ENCODE results near the gene JPH4. TPM values are rescaled to one million over a fixed set of nuclear protein-coding genes. Genes with fewer than 3 reads are reported as not detected.
A peak's percentile ranks its signal among the peaks of the same experiment; 100 is the strongest.

The JPH4 gene
- total RNA-seq, 1 donor from 2014 or later, result 3.2 TPM

GRCh38 chr14:23562822-23563472, 15.6 kb downstream of the JPH4 start:
- DNase-seq (ENCODE audit: low spot score), result peak; percentile 81
- peaks cover 31% of the 10 kb centered on the region for H3F3A ChIP-seq (ENCODE audit: low read depth)
- peaks cover 3% of the 10 kb centered on the region for H3K36me3 Mint-ChIP-seq
- no peak overlapping the region for H3K4me3 ChIP-seq
- no peak overlapping the region for H3K4me2 ChIP-seq
- no peak overlapping the region for H3K9ac ChIP-seq
- H3K4me3 Mint-ChIP-seq, result no peak overlapping the region
- H3K36me3 ChIP-seq, result no peaks in the 10 kb centered on the region
- no peaks in the 10 kb centered on the region for H3K9me3 Mint-ChIP-seq
- no peak overlapping the region for H2AFZ ChIP-seq (replicated peaks)
- no peak overlapping the region for H3K27ac Mint-ChIP-seq
- no peaks in the 10 kb centered on the region for H3K27me3 ChIP-seq
- peaks cover 10% of the 10 kb centered on the region for H3K79me2 ChIP-seq (ENCODE audit: low read depth)
- TF ChIP-seq EZH2 (IDR thresholded peaks at IDR 0.05), result no peak
- TF ChIP-seq, protein P1, sequence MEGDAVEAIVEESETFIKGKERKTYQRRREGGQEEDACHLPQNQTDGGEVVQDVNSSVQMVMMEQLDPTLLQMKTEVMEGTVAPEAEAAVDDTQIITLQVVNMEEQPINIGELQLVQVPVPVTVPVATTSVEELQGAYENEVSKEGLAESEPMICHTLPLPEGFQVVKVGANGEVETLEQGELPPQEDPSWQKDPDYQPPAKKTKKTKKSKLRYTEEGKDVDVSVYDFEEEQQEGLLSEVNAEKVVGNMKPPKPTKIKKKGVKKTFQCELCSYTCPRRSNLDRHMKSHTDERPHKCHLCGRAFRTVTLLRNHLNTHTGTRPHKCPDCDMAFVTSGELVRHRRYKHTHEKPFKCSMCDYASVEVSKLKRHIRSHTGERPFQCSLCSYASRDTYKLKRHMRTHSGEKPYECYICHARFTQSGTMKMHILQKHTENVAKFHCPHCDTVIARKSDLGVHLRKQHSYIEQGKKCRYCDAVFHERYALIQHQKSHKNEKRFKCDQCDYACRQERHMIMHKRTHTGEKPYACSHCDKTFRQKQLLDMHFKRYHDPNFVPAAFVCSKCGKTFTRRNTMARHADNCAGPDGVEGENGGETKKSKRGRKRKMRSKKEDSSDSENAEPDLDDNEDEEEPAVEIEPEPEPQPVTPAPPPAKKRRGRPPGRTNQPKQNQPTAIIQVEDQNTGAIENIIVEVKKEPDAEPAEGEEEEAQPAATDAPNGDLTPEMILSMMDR (IDR thresholded peaks at IDR 0.05), result peak; percentile 92
- H4K20me1 ChIP-seq (ENCODE audit: low read depth), result peaks cover 5% of the 10 kb centered on the region
- H3K4me1 ChIP-seq, result peaks cover 11% of the 10 kb centered on the region
- H3K4me1 Mint-ChIP-seq, result peaks cover 18% of the 10 kb centered on the region
- H3K27ac ChIP-seq, result no peak overlapping the region
- H3K9me3 ChIP-seq (ENCODE audit: low read depth), result no peaks in the 10 kb centered on the region
- peaks cover 12% of the 10 kb centered on the region for H3K27me3 Mint-ChIP-seq (ENCODE audit: insufficient read depth, low read depth)

DNA sequence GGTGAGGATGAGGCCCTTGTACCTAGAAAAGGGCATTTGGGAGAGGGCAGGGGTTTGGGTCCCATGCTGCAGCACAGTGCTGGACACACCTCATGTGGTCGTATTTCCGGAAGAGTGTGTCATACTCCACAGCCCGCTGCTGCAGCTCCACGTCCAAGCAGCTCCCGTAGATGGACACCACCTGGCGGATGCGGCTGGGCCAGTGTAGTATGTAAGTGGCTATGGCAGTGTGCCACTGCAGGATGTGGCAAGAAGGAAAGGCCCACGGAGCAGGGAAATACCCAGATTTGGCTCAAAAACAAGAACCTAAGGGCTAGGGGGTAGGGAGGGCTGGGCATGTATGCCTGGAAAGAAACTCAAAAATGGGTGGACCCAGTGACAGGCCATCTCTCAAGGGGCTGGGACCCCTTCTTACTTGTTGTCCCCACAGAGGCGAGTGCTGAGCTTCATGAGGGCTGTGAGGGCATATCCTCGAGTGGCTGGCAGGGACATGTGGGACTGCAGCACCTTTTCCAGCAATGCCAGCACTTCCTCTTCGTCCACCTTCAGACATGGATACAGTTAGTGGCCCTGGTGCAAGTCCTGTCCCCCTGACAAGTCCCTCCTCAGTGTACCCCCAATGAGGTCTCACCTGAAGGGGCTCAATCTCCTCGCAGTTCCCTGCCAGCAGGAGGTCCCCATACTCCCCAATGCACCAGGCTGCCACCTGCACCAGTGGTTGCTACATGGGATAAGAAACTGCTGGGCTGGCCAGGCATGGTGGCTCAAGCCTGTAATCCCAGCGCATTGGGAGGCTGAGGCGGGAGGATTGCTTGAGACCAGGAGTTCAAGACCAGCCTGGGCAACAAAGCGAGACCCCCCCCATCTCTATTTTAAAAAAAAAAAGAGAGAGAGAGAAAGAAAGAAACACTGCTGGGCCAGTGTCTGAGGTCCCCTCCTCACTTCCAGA, 16.4 kb downstream of the JPH4 start:
- Histone ChIP-seq H2AFZ (replicated peaks) (no peak overlapping the region), H3K27ac (no peak overlapping the region), H3K4me3 (no peak overlapping the region), H3F3A (ENCODE audit: low read depth) (peaks cover 33% of the 10 kb centered on the region), H3K9ac (no peak overlapping the region), H4K20me1 (ENCODE audit: low read depth) (peaks cover 5% of the 10 kb centered on the region), H3K79me2 (ENCODE audit: low read depth) (peaks cover 13% of the 10 kb centered on the region), H3K36me3 (no peaks in the 10 kb centered on the region), H3K27me3 (no peaks in the 10 kb centered on the region), H3K4me1 (peaks cover 10% of the 10 kb centered on the region), H3K4me2 (no peak overlapping the region), H3K9me3 (ENCODE audit: low read depth) (no peaks in the 10 kb centered on the region)
- no peak for DNase-seq (ENCODE audit: low spot score)
- TF ChIP-seq EZH2phosphoT487 (IDR thresholded peaks at IDR 0.05) (no peak), EZH2 (IDR thresholded peaks at IDR 0.05) (no peak)
- TF ChIP-seq, protein P1 (IDR thresholded peaks at IDR 0.05), result no peak
- H3K4me1 Mint-ChIP-seq, result peaks cover 19% of the 10 kb centered on the region
- H3K27me3 Mint-ChIP-seq (ENCODE audit: insufficient read depth, low read depth), result peaks cover 8% of the 10 kb centered on the region
- peaks cover 3% of the 10 kb centered on the region for H3K36me3 Mint-ChIP-seq
- no peaks in the 10 kb centered on the region for H3K9me3 Mint-ChIP-seq
- peak overlapping the region; percentile 74 for H3K27ac Mint-ChIP-seq
- H3K4me3 Mint-ChIP-seq, result no peak overlapping the region

- no peaks in the 10 kb centered on the region for H3K36me3 ChIP-seq
- H3K36me3 Mint-ChIP-seq, result peaks cover 3% of the 10 kb centered on the region
- H3K79me2 ChIP-seq (ENCODE audit: low read depth), result peaks cover 18% of the 10 kb centered on the region
- TF ChIP-seq EZH2phosphoT487 (IDR thresholded peaks at IDR 0.05) (no peak), EZH2 (IDR thresholded peaks at IDR 0.05) (no peak)
- TF ChIP-seq, protein P1 (IDR thresholded peaks at IDR 0.05), result no peak
- H3K27me3 Mint-ChIP-seq (ENCODE audit: insufficient read depth, low read depth), result peaks cover 2% of the 10 kb centered on the region
- H3K4me3 ChIP-seq, result no peak overlapping the region
- H3K4me1 ChIP-seq, result peaks cover 12% of the 10 kb centered on the region
- H3K9ac ChIP-seq, result no peak overlapping the region
- no peaks in the 10 kb centered on the region for H3K27me3 ChIP-seq
- no peak overlapping the region for H2AFZ ChIP-seq (replicated peaks)
- no peaks in the 10 kb centered on the region for H3K9me3 Mint-ChIP-seq
- no peak overlapping the region for H3K27ac Mint-ChIP-seq
- H3K4me2 ChIP-seq, result no peak overlapping the region
- no peak for DNase-seq (ENCODE audit: low spot score)
- H3K9me3 ChIP-seq (ENCODE audit: low read depth), result no peaks in the 10 kb centered on the region
- H3K4me1 Mint-ChIP-seq, result peaks cover 21% of the 10 kb centered on the region
- no peak overlapping the region for H3K27ac ChIP-seq
- peaks cover 5% of the 10 kb centered on the region for H4K20me1 ChIP-seq (ENCODE audit: low read depth)
- H3K4me3 Mint-ChIP-seq, result no peak overlapping the region
- peaks cover 37% of the 10 kb centered on the region for H3F3A ChIP-seq (ENCODE audit: low read depth)
Observed at GRCh38 chr14:23561259-23561658, 17.3 kb downstream of the JPH4 start.
